ENCODE measurements around the gene AGBL1.

DNA sequence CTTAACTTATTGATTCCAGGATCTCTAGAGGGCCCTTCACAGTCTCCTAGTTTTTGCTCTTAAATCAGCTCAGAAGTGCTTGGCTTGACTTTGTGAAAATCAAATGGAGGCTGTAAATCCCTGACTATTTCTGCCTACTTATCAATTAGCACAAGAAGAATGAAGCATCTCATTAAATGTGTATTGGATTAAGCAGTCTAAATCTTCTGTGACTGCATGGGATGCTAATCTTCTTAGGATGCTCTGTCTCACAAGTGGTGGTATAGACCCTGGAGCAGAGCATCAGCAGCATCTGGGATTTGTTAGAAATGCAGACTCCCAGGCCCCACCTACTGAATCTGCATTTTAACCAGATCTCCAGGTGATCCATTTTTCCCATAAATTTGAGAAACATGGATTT is 488.7 kb downstream of the AGBL1 start:
- TF ChIP-seq CTCF (IDR thresholded peaks at IDR 0.05) (no peak), POLR2A (IDR thresholded peaks at IDR 0.05) (no peak)
